Measurements from ENCODE around the gene TRAF4. TPM values are rescaled to one million over a fixed set of nuclear protein-coding genes. Genes with fewer than 3 reads are reported as not detected.
A peak's percentile ranks its signal among the peaks of the same experiment; 100 is the strongest.

Gene TRAF4
- total RNA-seq, 2 experiments from 2014 or later = 55.3 to 57.2 TPM

DNA sequence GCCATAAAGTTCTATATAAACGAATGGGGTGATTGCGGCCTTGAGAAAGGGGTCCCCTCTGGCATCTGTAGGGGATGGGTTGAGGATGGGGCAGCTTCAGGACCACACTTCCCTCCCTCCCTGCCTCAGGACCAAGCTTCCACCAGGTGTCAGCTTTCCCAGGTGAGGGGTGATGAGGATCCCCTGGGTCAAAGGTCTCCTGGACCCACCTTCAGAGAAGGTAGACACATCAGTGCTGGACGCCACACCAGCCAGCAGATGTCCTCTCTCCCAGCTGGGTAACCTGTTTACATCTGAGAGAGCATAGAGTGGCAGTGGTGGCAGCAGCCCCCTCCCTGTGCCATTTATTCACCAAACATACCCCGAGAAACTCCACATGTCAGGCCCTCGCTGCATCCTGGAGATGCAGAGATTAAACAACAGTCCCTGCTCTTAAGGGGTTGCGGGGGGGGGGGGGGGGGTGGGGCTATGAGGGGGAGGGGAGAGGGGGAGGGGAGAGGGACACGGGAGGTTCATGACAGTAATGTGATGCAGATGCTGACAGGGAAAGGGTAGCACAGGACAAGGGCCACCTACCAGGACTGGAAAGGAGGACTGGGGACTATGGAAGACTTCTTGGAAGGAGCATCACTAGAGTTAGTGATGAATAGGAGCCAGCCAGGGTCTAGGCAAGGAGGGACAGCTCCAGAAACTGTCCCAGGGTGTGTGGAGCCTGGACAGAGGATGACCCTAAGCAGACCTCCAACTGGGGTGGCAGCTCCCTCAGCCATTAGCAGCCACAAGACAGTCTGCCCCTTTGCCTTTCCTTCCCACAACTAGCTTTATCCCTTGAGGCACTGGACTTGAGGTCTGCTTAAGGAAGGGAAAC, 37.1 kb upstream of the TRAF4 start:
- ChIA-PET CTCF (no interaction called here), POLR2A (interaction anchor here (1.1 to 1.4 kb wide), 2 partner anchors 45 to 58 kb away, joined by 3 read pairs; partner anchors contain the start of genes SDF2 and SUPT6H)
- Mint-ChIP-seq H3K9me3 (no peaks in the 10 kb centered on the region), H3K27me3 (no peaks in the 10 kb centered on the region), H3K4me1 (peaks cover 9% of the 10 kb centered on the region), H3K27ac (peak overlapping the region; percentile 54), H3K4me3 (no peak overlapping the region), H3K36me3 (ENCODE audit: low read depth) (peaks cover 22% of the 10 kb centered on the region)
- no peak for DNase-seq

DNA sequence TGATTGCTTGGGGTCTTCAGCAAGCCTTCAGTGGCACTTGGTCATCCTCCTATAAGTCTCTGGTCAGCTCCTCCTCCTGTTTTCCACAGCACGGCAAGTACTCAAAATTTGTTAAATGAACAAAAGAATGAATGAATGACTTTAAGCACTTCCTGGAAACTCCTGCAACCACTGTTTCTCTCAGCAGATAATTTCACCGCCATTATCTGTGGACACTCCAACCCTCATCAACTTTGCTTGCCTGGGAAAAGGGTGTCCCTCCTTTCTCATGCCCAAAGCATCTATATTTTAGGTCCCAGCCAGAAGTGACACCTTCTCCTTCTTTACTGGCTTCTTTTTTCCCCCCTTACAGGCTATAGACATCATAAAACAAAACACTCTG, 36.5 kb upstream of the TRAF4 start:
- peaks cover 16% of the 10 kb centered on the region for H3K36me3 Mint-ChIP-seq (ENCODE audit: low read depth)
- ChIA-PET POLR2A (interaction anchor here (1.1 to 1.4 kb wide), 2 partner anchors 45 to 59 kb away, joined by 3 read pairs; partner anchors contain the start of genes SDF2 and SUPT6H), CTCF (interaction anchor here (1.0 kb wide), 1 partner anchor 63 kb away, joined by 3 read pairs; no protein-coding TSS in a partner anchor)
- DNase-seq = no peak
- H3K27me3 Mint-ChIP-seq = peaks cover under 1% of the 10 kb centered on the region
- no peak overlapping the region for H3K4me3 Mint-ChIP-seq
- no peaks in the 10 kb centered on the region for H3K9me3 Mint-ChIP-seq
- H3K27ac Mint-ChIP-seq = peak overlapping the region; percentile 54
- peaks cover 15% of the 10 kb centered on the region for H3K4me1 Mint-ChIP-seq

DNA sequence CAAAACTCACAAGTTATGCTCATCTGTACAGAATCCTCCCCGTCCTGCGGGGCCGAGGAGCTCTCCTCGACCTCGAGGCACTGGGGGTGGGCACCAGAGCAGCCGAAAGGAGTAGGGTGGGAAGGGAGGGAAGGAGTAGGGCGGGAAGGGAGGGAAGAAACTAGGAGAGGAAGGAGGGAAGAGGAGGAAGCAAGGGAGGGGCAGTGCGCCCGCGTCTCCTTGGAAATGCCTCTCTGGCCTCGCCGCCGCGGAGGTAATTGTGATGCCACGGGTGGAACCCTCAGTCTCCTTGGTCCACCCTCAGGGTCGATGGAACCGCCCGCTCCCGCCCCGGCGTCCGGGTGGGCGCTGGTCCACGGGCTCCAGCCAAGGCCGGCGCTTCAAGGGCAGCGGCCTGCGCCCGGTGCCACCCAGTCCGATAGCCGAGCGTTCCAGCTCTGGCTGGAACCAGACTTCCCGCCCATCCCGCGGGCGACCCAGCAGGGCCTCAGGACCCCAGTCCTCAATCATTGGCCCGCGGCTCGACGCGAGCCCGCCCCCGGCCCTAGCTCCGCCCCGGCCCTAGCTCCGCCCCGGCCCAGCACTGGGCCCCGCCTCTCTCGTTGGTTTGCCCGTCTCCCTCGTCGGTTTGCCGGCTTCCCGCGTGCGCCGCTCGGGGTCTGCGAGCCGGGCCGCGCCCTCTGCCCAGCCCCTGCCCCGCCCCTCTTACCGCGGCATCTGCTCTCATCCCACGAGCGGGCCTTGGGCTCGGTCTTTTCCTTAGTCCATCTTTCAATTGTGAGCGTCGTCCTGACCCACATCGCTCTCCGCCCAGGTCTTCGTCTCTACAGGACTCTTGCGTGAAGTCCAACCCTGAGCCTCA, 32.7 kb upstream of the TRAF4 start:
- Mint-ChIP-seq H3K4me3 (peak overlapping the region; percentile 80), H3K27me3 (peaks cover 17% of the 10 kb centered on the region), H3K9me3 (no peaks in the 10 kb centered on the region), H3K4me1 (peaks cover 22% of the 10 kb centered on the region), H3K27ac (peak overlapping the region; percentile 90), H3K36me3 (ENCODE audit: low read depth) (no peaks in the 10 kb centered on the region)
- ChIA-PET CTCF (interaction anchor here (0.6 to 2.5 kb wide), 19 partner anchors 9 to 185 kb away, joined by 3 to 34 read pairs (median 4); partner anchors contain the start of genes ALDOC, BLTP2, NEK8 and RPL23A), POLR2A (interaction anchor here (0.8 to 5.2 kb wide), 16 partner anchors 8 to 240 kb away, joined by 3 to 86 read pairs (median 8); partner anchors contain the start of genes ALDOC, BLTP2, NEK8 and PHF12)
- DNase-seq = peak; percentile 92

DNA sequence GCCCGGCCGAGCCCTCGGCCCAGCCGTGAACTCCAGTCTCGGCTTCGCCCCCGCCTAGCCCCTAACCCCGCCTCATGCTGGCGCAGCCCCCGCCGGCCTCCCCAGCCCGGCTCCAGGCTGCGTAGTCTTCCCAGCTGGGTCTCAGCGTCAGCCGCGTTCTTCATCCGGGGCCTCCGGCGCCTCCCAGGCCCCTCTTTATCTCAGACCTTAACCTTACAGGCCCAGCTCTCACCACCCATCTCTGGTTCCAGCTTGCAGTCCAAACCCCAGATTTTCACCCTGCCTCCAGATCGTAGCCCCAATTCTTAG, 32.1 kb upstream of the TRAF4 start, which contains the start of gene PROCA1:
TSS of gene PROCA1 (minus strand) at position 166 of the 309 bp plus-strand sequence. CDS start 228 bp downstream, outside the sequence.
- H3K9me3 Mint-ChIP-seq = no peaks in the 10 kb centered on the region
- peaks cover 22% of the 10 kb centered on the region for H3K4me1 Mint-ChIP-seq
- H3K36me3 Mint-ChIP-seq (ENCODE audit: low read depth) = no peaks in the 10 kb centered on the region
- H3K4me3 Mint-ChIP-seq = peak within 1 kb of the TSS; percentile 80
- POLR2A ChIA-PET = interaction anchor here (0.5 to 5.2 kb wide), 16 partner anchors 9 to 239 kb away, joined by 3 to 86 read pairs (median 8); partner anchors contain the start of genes ALDOC, BLTP2, NEK8 and PHF12
- peak within 1 kb of the TSS; percentile 90 for H3K27ac Mint-ChIP-seq
- peaks cover 20% of the 10 kb centered on the region for H3K27me3 Mint-ChIP-seq
- CTCF ChIA-PET = interaction anchor here (0.6 to 2.5 kb wide), 16 partner anchors 8 to 184 kb away, joined by 3 to 34 read pairs (median 4); partner anchors contain the start of genes BLTP2, NEK8, RPL23A and SDF2
- peak; percentile 47 for DNase-seq

DNA sequence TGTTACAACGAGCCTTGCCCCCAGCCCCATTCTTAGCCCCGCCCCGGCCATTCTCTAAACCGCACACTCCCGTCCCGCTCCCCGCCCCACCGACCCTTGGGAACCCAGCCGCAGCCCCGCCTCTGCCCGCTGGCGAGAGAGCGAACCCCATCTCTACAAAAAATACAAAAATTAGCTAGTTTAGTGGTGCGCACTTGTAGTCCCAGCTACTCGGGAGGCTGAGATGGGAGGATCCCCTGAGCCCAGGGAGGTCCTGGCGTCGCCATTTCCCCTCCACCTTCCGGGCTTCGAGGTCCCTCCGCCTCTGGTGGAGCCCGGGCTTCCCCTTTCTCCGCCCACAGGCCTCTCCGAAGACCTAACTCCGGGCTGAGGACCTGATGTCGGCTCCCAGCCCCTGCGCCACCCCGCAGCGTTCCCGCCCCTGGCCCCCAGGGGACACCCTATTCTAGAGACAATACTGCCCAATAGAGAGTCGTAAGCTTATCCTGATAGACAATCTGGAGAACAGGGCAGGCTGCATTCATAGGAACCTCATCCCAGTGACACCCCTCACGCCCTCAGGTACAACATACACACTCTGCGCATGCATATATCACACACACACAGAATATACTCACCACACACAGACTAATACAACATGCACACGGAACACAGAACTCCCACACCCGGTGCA, 31.6 kb upstream of the TRAF4 start:
- Mint-ChIP-seq H3K27ac (peak overlapping the region; percentile 90), H3K4me1 (peaks cover 22% of the 10 kb centered on the region), H3K36me3 (ENCODE audit: low read depth) (no peaks in the 10 kb centered on the region), H3K9me3 (no peaks in the 10 kb centered on the region), H3K4me3 (peak overlapping the region; percentile 80), H3K27me3 (peaks cover 20% of the 10 kb centered on the region)
- peak; percentile 69 for DNase-seq
- ChIA-PET CTCF (interaction anchor here (0.6 to 2.5 kb wide), 14 partner anchors 8 to 184 kb away, joined by 3 to 34 read pairs (median 4); partner anchors contain the start of genes BLTP2, NEK8, RPL23A and SDF2), POLR2A (interaction anchor here (0.5 to 5.2 kb wide), 15 partner anchors 9 to 239 kb away, joined by 3 to 86 read pairs (median 11); partner anchors contain the start of genes ALDOC, BLTP2, NEK8 and PHF12)

DNA sequence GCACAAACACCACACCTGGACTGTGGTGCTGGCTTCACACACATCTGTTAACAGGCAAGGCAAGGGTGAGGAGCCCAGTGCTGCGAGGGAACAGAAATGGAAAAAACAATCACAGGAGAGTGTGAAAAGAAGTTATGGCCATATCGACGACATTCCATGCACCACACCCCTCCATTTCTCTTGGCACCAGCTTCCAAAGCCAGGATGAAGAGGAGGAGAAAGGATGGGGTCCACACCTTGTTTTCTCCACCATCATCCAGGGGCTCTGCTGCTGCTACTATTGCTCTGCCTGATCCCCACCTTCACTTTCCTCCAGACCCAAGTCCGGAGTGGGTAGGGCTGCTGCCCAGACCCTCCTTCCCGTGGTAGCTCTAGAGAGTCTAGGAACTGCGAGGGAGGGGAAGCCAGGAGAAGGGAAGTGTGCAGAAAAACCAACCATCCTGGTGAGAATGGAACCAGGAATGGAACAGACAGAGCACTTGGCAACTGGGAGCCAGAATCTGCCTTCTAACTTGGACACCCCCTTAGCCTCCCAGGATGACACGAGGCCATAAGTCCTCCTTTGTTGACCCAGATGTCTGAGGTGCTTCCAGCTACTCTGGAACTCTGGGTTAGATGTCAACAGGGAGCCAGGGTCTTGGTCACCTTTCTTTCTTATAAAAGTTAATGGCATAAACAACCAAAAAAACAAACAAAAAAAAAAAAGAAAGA, 31.0 kb upstream of the TRAF4 start:
- peak overlapping the region; percentile 80 for H3K4me3 Mint-ChIP-seq
- CTCF ChIA-PET = interaction anchor here (0.7 to 2.1 kb wide), 5 partner anchors 7 to 1392 kb away, joined by 3 to 16 read pairs (median 3); partner anchors contain the start of genes RPL23A, SDF2 and SUPT6H

DNA sequence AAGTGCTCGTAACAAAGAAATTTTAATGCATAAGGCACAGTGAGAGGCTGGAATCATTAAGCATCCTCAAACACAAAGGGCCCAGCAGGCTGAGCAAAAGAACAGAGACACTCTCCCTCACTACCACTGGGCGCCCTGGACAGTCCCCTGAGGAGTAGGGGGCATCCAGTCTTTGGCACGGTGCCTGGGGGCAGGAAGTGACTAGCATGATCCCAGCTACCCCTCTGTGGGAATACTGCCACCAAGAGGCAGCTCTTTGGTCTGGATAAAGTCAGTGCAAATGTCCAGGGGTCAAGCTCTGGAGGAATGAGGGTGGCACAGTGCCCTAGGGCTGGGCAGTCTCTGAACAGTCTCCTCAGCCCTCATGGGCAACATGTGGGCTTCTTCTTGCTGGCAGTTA, 29.5 kb upstream of the TRAF4 start:
- H3K27ac Mint-ChIP-seq = no peak overlapping the region
- CTCF ChIA-PET = interaction anchor here (1.1 kb wide), 1 partner anchor 67 kb away, joined by 3 read pairs; no protein-coding TSS in a partner anchor

More for the DNA sequence above, 31.0 kb upstream of the TRAF4 start:
- Mint-ChIP-seq H3K36me3 (ENCODE audit: low read depth) (no peaks in the 10 kb centered on the region), H3K4me1 (peaks cover 22% of the 10 kb centered on the region), H3K27ac (peak overlapping the region; percentile 90), H3K27me3 (peaks cover 21% of the 10 kb centered on the region), H3K9me3 (no peaks in the 10 kb centered on the region)
- POLR2A ChIA-PET = interaction anchor here (0.7 to 5.2 kb wide), 11 partner anchors 8 to 238 kb away, joined by 3 to 86 read pairs (median 12); partner anchors contain the start of genes ALDOC, BLTP2, NEK8 and PHF12
- DNase-seq = no peak

DNA sequence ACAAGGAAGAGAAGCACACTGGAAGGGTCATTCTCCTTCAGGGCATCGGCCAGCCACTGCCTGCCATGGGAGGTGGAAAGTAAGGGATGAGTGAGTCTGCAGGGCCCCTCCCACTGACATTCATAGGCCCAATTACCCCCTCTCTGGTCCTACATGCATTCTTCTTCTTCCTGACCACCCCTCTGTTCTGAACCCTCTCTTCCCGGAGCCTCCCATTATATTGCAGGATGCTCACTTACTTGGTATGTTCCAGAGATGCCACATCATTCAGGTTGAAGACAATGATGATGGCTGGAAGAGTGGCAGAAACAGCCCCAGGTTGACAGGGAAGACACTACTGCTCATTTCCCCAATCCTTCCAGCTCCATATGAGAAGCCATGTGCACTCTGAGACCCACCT, 28.6 kb upstream of the TRAF4 start:
- CTCF ChIA-PET = interaction anchor here (1.1 to 2.3 kb wide), 2 partner anchors 12 to 68 kb away, joined by 3 to 15 read pairs; partner anchors contain the start of genes NEK8 and TLCD1

More for the DNA sequence above, 29.5 kb upstream of the TRAF4 start:
- Mint-ChIP-seq H3K4me3 (no peak overlapping the region), H3K9me3 (no peaks in the 10 kb centered on the region), H3K27me3 (peaks cover 28% of the 10 kb centered on the region), H3K36me3 (ENCODE audit: low read depth) (no peaks in the 10 kb centered on the region), H3K4me1 (peaks cover 33% of the 10 kb centered on the region)
- POLR2A ChIA-PET = no interaction called here
- no peak for DNase-seq

DNA sequence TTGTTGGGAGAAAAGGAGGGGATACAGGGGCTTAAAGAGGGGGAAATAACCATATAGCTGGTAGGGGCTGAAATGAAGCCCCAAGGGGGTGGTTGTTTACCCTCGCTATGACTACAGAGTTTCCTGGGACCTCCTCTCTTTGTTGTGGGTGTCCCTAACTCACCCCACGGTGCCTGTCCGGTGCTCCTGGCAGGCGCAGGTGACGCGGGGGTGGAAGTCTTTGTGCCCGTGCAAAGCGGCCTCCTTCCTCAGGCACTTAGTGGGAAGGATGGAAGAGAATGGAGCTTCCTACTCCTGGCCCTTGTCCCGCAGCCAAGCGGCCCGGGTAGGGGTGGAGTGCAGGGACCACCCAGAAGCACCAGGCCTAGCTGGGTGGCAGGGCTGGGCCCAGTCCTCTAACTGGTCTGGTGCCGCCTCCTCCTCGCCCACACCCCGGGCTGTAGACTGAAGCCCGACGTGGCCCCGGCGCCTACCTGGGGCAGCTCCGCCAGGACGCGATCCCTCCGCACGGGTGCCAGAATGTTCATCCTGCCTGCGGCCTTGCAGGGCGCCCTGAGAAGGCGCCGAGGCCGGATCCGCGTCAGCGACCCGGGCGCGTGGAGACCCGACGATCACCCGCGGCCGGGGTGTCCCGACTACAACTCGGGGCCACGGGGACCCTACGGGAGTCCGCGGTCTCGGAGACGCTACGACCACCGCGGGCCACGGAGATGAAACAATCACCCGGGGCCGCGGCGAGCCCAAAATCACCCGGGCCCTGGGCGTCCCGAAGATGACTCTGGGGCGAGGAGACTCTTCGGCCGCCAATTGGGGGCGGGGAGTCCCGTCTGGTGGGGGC, 26.9 kb upstream of the TRAF4 start:
- Mint-ChIP-seq H3K27me3 (peaks cover 28% of the 10 kb centered on the region), H3K27ac (no peak overlapping the region), H3K36me3 (ENCODE audit: low read depth) (peaks cover 23% of the 10 kb centered on the region), H3K4me1 (peaks cover 40% of the 10 kb centered on the region), H3K4me3 (peak overlapping the region; percentile 21), H3K9me3 (no peaks in the 10 kb centered on the region)
- POLR2A ChIA-PET = interaction anchor here (1.6 kb wide), 1 partner anchor 10 kb away, joined by 8 read pairs; the partner anchor contains the start of gene TLCD1
- no peak for DNase-seq
- CTCF ChIA-PET = interaction anchor here (2.3 kb wide), 1 partner anchor 10 kb away, joined by 15 read pairs; the partner anchor contains the start of genes NEK8 and TLCD1

More for the DNA sequence above, 28.6 kb upstream of the TRAF4 start:
- H3K9me3 Mint-ChIP-seq = no peaks in the 10 kb centered on the region
- H3K27me3 Mint-ChIP-seq = peaks cover 28% of the 10 kb centered on the region
- H3K36me3 Mint-ChIP-seq (ENCODE audit: low read depth) = peaks cover 5% of the 10 kb centered on the region
- no peak for DNase-seq
- no peak overlapping the region for H3K4me3 Mint-ChIP-seq
- peaks cover 37% of the 10 kb centered on the region for H3K4me1 Mint-ChIP-seq
- POLR2A ChIA-PET = interaction anchor here (1.6 kb wide), 1 partner anchor 11 kb away, joined by 8 read pairs; the partner anchor contains the start of gene TLCD1
- no peak overlapping the region for H3K27ac Mint-ChIP-seq

DNA sequence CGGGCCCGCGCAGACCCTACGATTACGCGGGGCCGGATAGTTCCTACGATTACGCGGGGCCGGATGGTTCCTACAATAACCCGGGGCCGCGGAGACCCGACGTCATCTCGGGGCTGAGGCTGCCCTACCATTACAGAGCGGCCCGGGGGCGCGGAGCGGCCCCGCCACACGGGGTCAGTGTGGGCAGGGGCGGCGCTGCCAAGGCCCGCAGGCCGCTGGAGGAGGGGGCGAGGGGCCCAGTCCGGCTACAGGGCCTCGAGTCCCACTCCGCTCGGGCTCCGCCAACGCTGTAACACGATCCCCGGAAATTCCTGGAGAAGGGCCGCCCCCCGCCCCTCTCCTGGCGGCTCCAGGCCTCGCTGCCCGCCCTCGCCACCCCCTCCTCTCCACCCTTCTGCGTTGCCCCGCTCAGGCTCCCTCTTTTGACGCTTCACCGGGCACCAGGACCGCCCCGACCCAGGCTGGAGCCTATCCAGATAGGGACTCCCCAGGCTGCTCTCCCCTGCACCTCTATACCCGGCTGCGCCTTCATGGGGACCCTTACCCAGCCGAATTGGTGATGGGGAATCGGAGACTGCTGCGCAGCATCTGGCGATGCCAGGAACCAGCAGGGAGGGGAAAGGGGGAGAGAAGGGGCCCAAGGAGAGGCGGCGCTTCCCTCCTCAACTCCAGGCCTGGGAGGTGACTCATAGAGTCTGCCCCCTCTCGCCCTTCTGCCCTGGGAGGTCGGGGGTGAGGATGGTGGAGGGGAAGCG, 26.1 kb upstream of the TRAF4 start, which contains the start of gene RAB34:
TSS of gene RAB34 (minus strand) at position 291 of the 755 bp plus-strand sequence. CDS start 602 bp downstream, outside the sequence.
- no peaks in the 10 kb centered on the region for H3K9me3 Mint-ChIP-seq
- POLR2A ChIA-PET = no interaction called here
- H3K4me3 Mint-ChIP-seq = peak within 1 kb of the TSS; percentile 44
- H3K27ac Mint-ChIP-seq = peak within 1 kb of the TSS; percentile 64
- H3K36me3 Mint-ChIP-seq (ENCODE audit: low read depth) = peaks cover 31% of the 10 kb centered on the region
- peaks cover 40% of the 10 kb centered on the region for H3K4me1 Mint-ChIP-seq
- CTCF ChIA-PET = interaction anchor here (2.3 kb wide), 1 partner anchor 9 kb away, joined by 15 read pairs; the partner anchor contains the start of genes NEK8 and TLCD1
- peak; percentile 23 for DNase-seq
- peaks cover 25% of the 10 kb centered on the region for H3K27me3 Mint-ChIP-seq
